Hematopoietic multipotent progenitor cell treated with erythropoietin and hydrocortisone succinate and interleukin-3 and kit ligand, for 17 days (in vitro differentiated cells): ENCODE results near the gene NAA35.
"Not testable (repeated sequence)": the region's sequence is repeated elsewhere in the genome, so short reads cannot be mapped to it uniquely, and the experiment has no call there.

Source experiments
- DNase-seq: peaks from one replicate; pipeline ENCODE4 v3.0.0-alpha.2; 2015; ENCODE audit warnings: low spot score

Gene NAA35

DNA sequence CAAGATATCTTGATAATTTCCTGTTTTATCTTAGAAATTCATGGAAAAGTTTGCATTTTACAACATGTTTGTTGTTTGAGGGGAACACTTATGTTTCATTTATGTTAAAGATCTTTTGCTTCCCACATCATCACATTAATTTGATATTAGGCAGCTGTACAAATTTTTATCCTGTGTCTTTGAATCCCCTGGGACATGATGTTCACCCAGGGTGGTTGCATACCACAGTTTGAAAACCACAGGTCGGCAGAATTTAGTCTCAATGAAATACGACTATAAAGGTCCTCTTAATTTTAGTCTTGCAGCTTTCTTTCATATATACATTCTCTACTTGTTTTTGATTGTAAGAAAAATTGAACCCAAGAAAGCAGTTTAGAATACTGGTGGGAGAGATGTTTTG, 3.7 kb downstream of the NAA35 start:
- DNase-seq, result no peak

DNA sequence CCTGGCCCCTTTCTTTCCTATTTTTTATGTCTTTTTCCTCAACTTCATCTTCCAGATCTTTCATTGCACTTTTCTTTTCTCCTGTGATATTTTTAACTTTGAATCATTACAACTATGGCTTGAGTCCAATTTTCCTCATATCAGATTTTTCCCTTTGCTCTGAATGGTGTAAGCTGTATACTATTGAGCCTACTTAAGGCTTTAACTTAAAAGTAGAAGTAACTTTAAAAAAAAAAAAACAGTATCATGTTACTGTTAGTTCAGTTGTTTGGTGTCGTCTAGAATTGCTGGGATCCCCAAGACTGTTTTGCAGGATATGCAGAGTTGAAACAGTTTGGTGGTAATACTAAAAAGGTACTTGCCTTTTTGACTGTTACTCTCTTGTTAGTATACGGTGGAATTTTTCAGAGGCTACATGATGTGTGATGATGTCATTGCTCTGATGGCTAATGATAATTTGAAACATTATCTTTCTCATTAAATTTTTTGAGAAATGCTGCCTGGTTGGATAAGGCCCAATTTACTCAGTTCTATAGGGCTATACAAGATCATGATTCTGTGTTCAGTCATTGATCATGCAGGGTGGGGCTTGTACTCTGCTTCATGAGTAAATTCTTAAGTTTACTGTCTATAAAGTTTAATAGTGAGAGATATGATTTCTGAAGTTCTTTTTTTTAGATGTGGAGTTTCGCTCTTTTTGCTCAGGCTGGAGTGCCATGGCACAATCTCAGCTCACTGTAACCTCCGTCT, 8.8 kb downstream of the NAA35 start:
- DNase-seq, result no peak

DNA sequence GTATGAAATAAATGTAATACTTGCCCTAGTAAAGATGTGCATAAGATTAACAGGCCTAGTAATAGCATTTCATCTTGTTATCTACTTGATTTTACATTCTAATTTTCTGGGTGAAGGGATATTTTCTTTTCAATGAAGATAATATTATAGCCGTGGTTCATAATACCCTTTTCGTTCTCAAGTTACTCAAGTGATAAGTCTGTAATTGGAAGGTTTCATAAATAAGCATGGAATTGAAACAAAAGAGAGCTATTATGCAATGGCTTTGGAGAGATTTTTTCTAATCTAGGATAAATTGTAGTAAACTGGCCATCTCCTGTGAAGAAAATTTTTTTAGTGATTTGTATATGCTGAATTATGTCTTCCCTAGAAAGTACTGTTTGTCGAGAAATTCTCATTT, 19.0 kb downstream of the NAA35 start:
- no peak for DNase-seq

DNA sequence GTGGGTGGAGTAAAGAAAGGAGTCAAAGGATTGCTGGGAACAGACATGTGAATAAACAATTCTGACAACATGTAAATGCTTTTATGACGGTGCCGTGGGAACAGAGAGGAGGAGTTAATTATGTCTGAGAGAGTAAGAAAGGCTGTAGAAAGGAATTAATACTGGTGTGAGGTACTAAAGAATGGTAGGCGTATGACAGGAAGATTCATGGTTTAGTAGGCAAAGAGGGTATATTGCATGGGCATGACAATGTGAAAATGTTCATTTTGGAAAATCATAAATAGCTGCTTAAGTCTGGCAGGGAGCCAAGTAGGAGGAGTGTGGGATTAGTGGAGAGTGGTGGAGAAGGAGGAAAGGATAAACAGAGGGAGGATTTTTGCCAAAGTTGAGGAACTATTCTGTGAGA, 19.7 kb downstream of the NAA35 start:
- no peak for DNase-seq

DNA sequence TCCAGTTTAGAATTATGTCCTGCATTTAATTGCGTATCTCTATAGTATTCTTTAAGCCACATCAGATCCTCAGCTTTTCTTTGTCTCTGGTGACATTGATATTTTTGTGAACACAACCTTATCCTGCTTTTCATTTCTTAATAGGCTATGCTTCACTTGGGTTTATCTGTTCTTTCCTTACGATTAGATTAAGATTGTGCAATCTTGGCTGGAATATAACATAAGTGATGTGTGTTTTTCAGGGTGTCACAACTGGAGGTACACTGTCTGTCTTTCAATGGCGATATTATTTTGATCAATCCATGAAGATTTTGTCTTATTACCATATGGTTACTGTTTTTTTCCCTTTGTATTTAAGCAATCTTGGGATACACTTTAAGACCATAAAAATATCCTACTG, 23.6 kb downstream of the NAA35 start:
- DNase-seq, result no peak

DNA sequence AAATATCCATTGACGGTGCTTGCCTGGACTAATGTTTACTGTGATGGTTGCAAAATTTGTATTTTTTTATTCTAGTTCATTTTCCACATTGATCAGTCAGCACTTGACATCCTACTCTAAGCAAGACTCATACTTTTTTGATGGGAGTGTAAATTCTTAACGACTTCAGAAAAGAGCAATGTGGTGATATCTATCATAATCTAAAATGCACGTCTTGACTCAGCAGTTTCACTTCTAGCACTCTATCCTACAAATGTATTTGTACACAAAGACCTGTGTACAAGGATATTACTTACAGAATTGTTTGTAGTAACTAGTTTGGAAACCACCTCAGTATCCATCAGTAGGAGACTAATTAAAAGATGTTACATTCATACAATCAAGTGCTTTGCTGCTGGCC, 24.0 kb downstream of the NAA35 start:
- DNase-seq, result no peak

DNA sequence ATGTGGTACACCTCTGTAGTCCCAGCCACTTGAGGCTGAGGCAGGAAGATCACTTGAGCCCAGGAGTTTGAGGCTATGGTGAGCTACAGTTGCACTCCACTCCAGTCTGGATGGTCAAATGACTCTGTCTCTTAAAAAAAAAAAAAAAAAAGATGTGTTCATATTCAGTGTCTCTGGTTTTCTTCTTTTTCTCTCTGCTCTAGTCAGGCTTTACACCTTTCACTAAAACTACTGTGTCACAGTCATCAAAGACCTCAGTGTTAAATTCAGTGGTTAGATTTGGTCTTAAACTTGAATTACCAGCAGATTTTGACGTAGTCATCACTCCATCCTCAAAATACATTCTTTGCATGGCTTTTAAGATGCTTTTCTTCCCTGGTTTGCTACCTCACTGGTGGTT, 28.8 kb downstream of the NAA35 start:
- no peak for DNase-seq

DNA sequence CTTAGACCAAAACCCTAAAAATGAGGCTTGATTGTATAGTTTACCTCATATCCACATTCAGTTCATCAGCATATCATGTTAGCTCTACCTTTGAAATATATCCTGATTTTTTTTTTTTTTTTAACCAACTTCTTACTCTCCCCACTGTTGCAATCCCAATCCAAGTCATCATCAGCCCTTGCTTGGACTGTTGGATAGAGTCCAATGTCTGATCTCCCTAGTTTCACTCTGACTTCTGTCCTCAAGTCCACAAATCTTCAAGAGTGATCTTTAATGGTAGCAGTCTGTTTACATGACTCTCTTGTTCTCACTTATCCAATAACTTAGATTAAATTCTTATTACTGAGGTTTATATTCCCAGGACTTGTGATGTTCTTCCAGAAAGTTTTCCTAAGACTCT, 30.8 kb downstream of the NAA35 start:
- no peak for DNase-seq

DNA sequence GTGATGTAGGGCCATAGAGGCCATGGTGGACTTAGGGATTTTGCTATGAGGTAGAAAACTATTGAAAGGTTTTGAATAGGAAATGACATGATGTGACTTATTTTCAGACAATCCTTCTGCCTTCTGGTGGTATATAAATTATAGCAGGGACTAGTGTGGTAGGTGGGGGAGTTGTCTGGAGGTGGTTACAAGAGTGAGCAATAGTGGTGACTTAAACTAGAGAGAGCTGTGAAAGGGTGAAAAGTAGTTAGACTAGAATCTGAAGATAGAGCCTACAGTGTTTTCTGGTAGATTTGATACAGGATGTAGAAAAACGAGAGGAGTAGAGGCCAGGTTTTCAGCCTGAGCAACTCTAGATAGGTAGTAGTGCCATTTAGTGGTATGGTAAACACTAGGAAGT, 32.3 kb downstream of the NAA35 start:
- no peak for DNase-seq

DNA sequence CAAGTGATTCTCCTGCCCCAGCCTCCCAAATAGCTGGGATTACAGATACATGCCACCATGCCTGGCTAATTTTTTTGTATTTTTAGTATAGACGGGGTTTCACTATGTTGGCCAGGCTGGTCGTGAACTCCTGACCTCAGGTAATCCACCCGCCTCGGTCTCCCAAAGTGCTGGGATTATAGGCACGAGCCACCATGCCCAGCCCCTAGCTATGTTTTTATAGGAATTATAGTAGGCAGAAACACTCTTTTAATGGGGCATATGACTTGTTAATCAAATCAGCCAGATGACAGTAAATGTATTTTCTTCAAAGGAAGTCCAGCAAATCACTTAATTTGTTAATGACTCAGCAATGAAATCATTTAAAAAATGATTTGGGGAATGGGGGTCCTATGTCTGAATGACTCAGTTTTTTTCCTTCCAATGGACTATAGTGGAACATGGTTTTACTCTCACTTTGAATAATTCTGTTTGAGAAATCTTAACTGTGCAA, 33.2 kb downstream of the NAA35 start:
- not testable (repeated sequence) for DNase-seq

DNA sequence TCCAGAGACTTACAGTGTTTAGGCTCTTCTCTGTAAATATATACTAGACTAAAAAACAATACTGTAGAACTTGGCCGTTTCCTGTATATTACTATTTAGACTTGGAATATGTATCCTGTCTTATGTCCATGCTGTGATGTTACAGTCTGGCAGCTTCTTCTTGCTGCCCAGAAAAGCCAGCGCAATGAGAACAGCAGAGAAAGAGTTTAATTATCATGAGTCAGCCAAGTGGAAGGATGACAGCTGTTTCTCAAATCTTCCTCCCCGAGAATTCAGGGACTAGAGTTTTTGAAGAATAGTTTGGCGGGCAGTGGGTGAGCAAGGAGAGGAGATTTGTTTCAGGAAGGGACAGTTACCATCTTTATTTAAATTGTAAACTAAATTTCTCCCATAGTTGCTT, 37.5 kb downstream of the NAA35 start:
- DNase-seq, result no peak

DNA sequence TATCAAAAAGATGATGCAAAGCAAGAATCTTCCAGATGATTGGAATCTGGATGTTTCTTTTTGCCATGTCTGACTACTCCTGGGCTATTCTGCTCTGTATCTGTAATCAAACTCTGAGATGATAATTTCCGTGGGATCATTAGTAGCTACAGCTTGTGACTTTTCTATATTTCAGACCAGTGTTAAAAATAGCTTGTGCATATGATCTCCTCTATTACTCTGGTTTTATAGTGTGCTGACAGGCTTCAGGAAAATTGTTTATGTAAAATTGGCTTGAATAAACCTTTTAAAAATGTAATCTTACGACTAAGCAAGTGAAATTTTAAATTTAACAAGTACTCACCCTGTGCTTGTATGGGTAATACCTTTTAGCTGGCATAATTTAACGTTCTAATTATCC, 40.4 kb downstream of the NAA35 start:
- DNase-seq, result no peak

DNA sequence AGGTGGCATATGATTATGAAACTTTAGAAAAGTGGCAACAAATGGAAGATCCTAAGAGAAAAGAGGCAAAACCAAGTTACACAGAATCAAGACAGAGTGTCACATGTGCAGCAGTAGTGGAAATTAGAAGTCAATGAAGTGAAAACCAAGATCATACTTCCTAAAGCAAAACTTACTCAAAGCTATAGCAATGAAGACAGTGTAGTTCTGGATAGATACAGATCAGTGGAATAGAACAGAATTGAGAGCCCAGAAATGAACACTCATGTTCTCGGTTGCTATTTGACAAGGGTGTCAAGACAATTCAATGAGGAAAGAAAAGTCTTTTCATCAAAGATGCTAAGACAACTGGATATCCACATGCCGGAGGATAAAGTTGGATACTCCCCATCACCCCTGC, 43.5 kb downstream of the NAA35 start:
- DNase-seq, result no peak

DNA sequence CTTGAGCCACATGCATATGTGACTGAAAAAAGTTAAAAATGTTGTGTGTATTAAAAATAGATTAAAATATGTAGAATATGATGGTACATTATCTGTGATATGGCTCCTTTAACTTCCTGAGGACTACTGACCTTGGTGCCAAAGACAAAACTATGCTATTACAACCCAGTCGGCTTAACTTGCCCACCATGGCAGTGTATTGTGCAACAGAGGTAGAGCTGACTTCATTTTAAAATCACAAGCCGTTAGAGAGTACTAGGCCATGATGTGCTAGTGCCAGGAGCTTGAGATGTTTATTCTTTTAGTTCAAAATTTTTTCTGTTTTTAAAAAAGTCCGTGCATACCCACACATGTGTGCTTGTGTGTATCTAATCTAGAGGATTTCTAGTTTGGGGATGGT, 46.3 kb downstream of the NAA35 start:
- DNase-seq, result no peak

DNA sequence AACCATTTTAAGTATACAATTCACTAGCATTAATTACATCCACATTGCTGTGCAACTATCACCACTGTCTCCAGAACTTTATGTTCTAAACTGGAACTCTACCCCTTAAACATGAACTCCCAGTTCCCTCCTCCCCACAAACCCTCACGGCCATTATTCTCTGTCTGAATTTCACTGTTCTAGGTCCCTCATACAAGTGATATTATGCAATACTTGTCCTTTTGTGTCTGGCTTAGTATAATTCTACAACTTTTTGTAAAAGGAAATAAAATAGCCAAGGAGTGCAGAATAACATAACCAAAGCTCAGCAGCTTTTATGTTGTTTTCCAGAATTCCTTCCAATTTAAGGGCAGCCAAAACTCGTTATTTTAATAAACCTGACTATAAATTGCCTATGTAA, 53.2 kb downstream of the NAA35 start:
- no peak for DNase-seq

DNA sequence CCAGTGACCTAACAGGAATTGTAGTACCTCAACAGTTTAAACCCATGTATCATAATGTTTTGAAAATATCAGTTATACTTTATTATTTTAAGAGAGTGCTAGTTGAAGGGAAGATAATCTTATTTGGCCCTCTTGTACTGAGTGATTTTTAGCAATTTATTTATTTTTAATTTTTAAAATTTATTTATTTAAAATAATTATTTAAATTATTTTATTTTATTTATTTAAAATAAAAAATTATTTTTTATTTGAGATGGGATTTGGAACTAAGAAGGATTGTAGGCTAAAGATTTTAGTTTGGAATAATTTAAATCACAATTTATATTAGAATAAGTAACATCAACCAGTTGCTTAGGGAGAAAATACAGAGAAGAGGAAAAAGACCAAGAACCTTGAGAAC, 54.2 kb downstream of the NAA35 start:
- no peak for DNase-seq

DNA sequence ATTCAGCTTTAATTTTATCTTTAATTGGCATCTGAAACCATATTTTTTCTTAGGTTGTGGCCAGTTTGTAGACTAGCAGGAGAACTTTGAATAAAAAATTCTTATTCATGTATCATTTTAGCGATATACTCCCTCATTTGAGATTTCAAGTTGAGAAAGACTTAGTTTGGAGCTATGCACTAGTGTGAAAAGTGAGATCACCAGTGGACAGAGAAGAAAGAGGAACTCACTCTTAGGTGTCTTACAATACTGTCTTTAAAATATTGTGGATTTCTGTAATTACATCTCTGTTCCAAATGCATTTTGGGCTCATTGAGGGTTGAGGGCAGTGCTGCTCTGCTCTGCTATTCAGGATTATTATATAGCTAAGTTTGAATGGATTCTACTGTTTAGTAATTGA, 54.7 kb downstream of the NAA35 start:
- no peak for DNase-seq

DNA sequence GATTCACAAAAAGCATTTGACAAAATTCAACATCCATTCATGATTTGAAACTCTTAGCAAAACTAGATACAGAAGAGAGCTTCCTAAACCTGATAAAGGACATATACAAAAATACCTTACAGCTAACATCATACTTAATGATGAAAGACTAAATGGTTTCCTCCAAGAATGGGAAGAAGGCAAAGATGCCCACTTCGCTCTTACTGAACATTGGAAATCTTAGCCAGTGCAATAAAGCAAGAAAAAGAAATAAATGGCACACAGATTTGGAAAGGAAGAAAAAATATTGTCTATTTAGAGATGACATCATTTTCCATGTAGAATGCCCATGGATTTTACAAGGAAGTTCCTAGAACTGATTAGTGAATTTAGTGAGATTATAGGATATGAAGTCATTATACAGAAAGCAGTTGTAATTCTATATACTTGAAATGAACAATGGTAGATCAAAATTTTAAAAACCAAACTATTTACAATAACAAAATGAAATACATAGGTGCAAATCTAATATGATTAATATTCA, 64.4 kb downstream of the NAA35 start:
- DNase-seq, result no peak

DNA sequence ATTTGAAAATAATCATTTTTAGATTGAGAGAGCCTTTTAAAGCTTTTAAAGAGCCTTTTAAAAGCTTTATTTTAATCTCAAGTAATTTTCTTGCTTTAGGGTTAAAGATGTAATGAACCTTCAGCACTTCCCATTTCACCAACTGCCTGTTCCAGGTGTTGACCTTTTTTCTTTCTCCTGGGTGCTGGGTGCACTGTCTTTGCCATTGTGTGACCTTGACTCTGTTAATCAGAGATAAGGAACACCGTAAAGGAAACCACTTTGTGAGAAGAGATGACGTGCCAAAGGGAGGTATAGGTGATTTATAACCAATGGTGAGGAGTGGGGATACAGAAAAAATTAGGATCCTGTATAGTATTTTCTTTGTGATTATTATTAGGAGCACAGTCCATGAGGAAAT, 68.2 kb downstream of the NAA35 start:
- no peak for DNase-seq

DNA sequence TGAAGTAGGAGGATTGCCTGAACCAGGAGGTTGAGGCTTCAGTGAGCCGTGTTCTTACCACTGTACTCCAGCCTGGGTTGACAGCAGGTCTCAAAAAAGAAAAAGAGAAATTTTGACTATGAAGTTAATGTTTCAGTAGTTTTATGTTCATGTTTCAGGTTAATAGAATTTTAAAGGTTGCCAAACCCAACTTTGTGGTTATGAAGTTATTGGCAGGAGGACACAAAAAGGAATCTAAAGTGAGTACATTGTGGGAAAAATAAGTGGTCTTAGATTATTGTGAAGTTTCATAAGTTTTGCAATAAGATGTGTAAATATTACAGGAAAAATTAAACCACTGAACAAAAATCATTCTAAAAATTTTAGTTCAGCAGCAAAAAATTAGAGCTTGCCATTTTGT, 79.8 kb downstream of the NAA35 start:
- DNase-seq, result no peak

DNA sequence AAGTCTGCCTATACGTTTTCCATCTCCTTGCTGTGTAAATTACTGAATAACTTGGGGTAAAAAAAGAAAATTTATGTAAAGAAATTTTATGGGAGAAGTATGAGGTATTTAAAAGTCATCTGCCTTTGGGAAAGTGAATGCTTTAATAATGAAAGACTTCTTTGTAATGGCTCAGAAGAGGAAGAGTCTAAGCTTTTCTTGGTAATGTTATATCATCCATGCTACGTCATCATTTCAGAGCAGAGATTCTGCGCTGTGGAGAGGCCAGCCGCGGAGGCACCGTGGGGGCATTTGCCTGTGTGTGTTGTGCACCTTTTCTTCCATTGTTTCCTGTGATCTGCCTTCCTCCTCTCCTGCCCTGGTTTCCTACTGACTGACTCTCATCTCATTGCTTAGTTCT, 80.2 kb downstream of the NAA35 start:
- DNase-seq, result no peak

DNA sequence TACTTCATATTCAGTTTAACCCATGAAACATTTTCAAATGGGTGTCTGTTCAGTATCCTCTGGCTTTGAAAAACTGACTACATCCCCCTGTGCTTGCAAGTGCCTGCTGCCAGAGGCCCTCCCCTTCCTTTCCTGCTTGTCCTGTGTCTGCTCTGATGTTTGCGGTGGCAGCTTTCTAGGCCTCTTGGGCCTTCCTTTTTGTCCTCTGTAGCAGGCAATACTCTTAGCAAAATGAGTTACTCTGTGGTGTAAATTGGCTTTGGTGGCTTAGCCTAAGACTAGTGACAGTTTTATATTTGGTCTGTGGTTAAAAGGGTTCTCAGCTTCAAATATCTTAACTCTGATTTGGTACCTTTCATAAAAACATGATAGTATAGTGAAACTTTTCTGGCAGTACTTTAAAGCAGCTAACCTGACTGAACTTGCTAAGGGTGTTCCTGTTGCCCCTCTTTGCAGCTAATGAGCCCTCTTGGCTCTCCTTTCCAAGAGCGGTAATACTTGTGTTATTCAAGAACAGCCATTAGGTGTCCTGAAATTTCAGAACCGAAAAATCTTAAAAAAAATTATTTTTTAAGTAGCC, 81.8 kb downstream of the NAA35 start:
- DNase-seq, result no peak

DNA sequence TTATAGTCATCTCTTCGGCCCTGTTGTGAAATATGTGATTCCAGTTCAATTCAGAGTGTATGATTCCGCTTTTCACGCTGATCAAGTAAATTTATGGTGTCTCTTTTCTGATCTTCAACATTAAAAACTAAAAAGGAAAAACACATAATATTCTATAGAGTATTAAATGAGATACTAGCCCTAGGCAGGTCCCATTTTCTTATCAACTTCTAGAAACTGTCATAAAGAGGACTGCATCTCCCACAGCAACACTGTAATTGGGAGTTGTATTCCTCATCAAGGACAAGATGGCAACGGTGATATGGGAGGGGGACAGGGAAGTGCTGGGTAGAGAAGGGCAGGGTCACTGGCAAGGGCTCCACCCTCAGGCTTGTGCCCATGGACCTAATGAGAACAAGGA, 86.8 kb downstream of the NAA35 start:
- DNase-seq, result no peak
